WERI-Rb-1 (cell line): ENCODE data around the gene WWTR1.

Source experiments
- DNase-seq: peaks from one replicate; pipeline ENCODE4 v3.0.0-alpha.2; 2020
- H3K27ac ChIP-seq: fragments of 250-450 bp; sonication (Bioruptor Pico); 2 replicates; pipeline ENCODE4 v1.5.1; 2020; ENCODE audit warnings: mild to moderate bottlenecking, moderate library complexity
- H3K27me3 ChIP-seq: fragments of 250-450 bp; sonication (Bioruptor Pico); 2 replicates; pipeline ENCODE4 v1.5.1; 2021; ENCODE audit warnings: mild to moderate bottlenecking, low read depth, moderate library complexity; ENCODE audit not compliant: insufficient read depth, severe bottlenecking
- H3K36me3 ChIP-seq: fragments of 250-450 bp; sonication (Bioruptor Pico); 2 replicates; pipeline ENCODE4 v1.5.1; 2020; ENCODE audit warnings: mild to moderate bottlenecking, moderate library complexity
- H3K4me3 ChIP-seq: 2 replicates; pipeline ENCODE4 v1.5.1; 2011; ENCODE audit warnings: low read depth, mild to moderate bottlenecking, control low read depth, low read length
- H3K9me3 ChIP-seq: fragments of 250-450 bp; sonication (Bioruptor Pico); 2 replicates; pipeline ENCODE4 v1.5.1; 2021; ENCODE audit warnings: mild to moderate bottlenecking, moderate library complexity; ENCODE audit not compliant: severe bottlenecking
- CTCF ChIP-seq: IDR thresholded peaks from 2 replicates; pipeline ENCODE4 v1.5.1; 2011; ENCODE audit warnings: low read depth, mild to moderate bottlenecking, control low read depth, inconsistent platforms, low read length

The WWTR1 gene

GRCh38 chr3:149613988-149614387, 43.8 kb downstream of the WWTR1 start:
- no peaks in the 10 kb centered on the region for H3K9me3 ChIP-seq
- no peak overlapping the region for H3K4me3 ChIP-seq
- TF ChIP-seq CTCF: no peak
- H3K27me3 ChIP-seq: no peaks in the 10 kb centered on the region
- H3K36me3 ChIP-seq: no peaks in the 10 kb centered on the region
- no peak overlapping the region for H3K27ac ChIP-seq
- DNase-seq: no peak

DNA sequence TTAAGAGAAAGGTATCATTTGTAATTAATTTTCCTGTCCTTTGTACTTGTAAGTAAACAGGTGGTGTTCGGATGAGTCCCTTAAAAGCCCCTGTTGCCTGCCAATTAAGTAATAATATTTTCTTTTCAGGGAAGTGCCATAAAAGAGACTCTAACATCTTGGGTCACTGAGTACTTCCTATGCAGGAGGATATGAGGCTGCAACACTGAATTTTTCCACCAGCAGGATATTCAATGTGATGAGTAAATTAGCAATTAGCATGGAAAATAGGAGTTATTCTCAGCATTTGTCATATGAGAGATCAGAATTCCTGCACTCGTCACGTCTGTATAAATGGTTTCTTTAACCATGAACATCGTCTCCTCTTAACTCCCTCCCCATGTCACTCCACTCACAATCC, 45.4 kb downstream of the WWTR1 start:
- Histone ChIP-seq H3K27ac (no peak overlapping the region), H3K36me3 (no peaks in the 10 kb centered on the region), H3K9me3 (no peaks in the 10 kb centered on the region), H3K27me3 (no peaks in the 10 kb centered on the region), H3K4me3 (no peak overlapping the region)
- TF ChIP-seq CTCF: no peak
- DNase-seq: no peak

DNA sequence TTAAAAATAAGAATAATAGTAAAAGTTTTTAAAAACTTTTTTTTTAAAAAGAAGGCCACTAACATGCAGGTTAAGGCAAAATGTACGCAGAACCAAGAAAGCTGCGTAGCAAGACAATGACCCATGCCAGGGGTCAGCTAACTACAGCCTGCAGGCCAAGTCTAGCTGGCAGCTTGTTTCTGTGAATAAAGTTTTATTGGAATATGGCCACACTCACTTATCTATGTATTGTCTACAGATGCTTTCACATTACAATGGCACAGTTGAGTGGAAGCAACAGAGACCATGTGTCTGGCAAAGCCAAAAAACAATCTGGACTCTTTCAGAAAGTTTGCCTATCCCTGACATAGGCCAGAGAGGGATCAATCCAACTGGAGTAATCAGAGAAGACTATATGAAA, 46.7 kb downstream of the WWTR1 start:
- no peaks in the 10 kb centered on the region for H3K36me3 ChIP-seq
- no peaks in the 10 kb centered on the region for H3K27me3 ChIP-seq
- no peak for TF ChIP-seq CTCF
- no peak for DNase-seq
- H3K27ac ChIP-seq: no peak overlapping the region
- no peak overlapping the region for H3K4me3 ChIP-seq
- no peaks in the 10 kb centered on the region for H3K9me3 ChIP-seq

DNA sequence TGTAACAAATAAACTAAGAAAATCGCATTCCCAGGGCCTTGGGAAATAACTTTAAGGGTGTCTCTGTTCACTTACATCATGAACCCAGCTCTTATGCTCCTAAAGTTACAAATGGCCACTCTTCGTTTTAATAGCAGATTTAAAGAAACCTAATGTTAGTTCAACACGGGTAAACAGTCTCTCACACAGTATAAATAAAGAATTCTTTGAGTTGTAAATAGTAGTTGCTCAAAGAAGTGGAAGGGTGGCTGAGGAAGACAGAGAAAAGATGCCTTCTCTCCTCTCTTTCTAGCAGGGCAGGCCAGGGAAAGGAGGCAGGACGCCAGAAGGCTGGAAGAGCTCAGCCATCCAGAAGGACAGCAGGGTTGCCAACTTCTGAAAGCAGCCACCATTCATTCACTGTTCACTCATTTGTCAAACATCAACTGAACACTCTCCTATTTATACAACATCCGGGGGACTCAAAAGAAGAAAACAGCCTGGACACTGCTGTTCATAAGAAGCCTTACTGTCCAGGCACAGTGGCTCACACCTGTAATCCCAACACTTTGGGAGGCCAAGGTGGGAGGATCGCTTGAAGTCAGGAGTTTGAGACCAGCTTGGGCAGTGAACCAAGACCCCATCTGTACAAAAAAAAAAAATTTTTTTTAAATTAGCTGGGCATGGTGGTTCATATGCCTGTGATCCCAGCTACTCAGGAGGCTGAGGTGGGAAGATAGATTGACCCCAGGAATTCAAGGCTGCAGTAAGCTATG, 47.3 kb downstream of the WWTR1 start:
- DNase-seq: no peak
- Histone ChIP-seq H3K27ac (no peak overlapping the region), H3K4me3 (no peak overlapping the region), H3K36me3 (no peaks in the 10 kb centered on the region), H3K9me3 (no peaks in the 10 kb centered on the region), H3K27me3 (no peaks in the 10 kb centered on the region)
- no peak for TF ChIP-seq CTCF

DNA sequence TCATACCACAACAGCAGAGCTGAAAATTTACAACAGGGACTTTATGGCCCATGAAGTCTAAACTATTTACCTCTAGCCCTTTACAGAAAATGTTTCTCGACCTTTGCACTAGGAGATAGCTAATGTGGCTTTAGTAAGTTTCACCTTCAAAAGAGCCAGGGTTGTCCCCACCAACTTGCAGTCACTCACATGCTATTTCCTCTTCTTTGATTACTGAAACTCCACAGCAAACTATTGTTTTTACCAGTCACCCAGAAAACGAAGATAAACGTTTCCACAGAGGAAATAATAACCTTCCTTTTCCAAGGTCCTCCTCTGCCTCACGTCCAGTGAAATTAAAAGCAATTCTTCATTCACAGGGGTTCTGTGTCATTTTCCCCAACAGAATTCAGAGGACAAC, 48.2 kb downstream of the WWTR1 start:
- H3K36me3 ChIP-seq: no peaks in the 10 kb centered on the region
- no peak overlapping the region for H3K27ac ChIP-seq
- H3K4me3 ChIP-seq: no peak overlapping the region
- no peak for DNase-seq
- H3K9me3 ChIP-seq: no peaks in the 10 kb centered on the region
- H3K27me3 ChIP-seq: no peaks in the 10 kb centered on the region
- TF ChIP-seq CTCF: no peak

GRCh38 chr3:149608987-149609386, 48.8 kb downstream of the WWTR1 start:
- Histone ChIP-seq H3K36me3 (no peaks in the 10 kb centered on the region), H3K27ac (no peak overlapping the region), H3K4me3 (no peak overlapping the region), H3K9me3 (no peaks in the 10 kb centered on the region), H3K27me3 (no peaks in the 10 kb centered on the region)
- TF ChIP-seq CTCF: no peak
- DNase-seq: no peak
